HAP-1 (cell line): ENCODE results near the gene LIMD2.

Source experiments
- DNase-seq, 2 experiments: peaks; one replicate each; pipeline ENCODE4 v3.0.0-alpha.2; 2016 to 2020; ENCODE audit warnings: low spot score in 2 of 2
- H3K27me3 ChIP-seq: fragments of 250-450 bp; sonication (Bioruptor Pico); 2 replicates; pipeline ENCODE4 v1.5.1; 2020; ENCODE audit warnings: low read depth, mild to moderate bottlenecking, moderate library complexity
- H3K36me3 ChIP-seq: fragments of 250-450 bp; sonication (Bioruptor Pico); replicated peaks from 2 replicates; pipeline ENCODE4 v1.5.1; 2020; ENCODE audit warnings: mild to moderate bottlenecking
- H3K4me1 ChIP-seq: fragments of 250-450 bp; sonication (Bioruptor Pico); 2 replicates; pipeline ENCODE4 v1.5.1; 2020; ENCODE audit warnings: mild to moderate bottlenecking
- H3K4me3 ChIP-seq: fragments of 250-450 bp; sonication (Bioruptor Pico); 2 replicates; pipeline ENCODE4 v1.5.1; 2020; ENCODE audit warnings: mild to moderate bottlenecking, moderate library complexity
- H3K9me3 ChIP-seq: fragments of 250-450 bp; sonication (Bioruptor Pico); 2 replicates; pipeline ENCODE4 v1.5.1; 2020; ENCODE audit warnings: mild to moderate bottlenecking, moderate library complexity
- in situ Hi-C: fragments of 300-500 bp; cut with MboI; formaldehyde crosslinking; loops from 3 replicates; pipeline ENCODE4 v1.14.3; 2020; ENCODE audit warnings: low sequenced_read_pairs, inconsistent platforms, mixed read lengths

The LIMD2 gene

GRCh38 chr17:63652106-63652505 is 47.8 kb downstream of the LIMD2 start:
- Histone ChIP-seq H3K4me1 (peaks cover 9% of the 10 kb centered on the region), H3K4me3 (no peak overlapping the region), H3K27me3 (no peaks in the 10 kb centered on the region), H3K9me3 (no peaks in the 10 kb centered on the region), H3K36me3 (peaks cover 15% of the 10 kb centered on the region)
- in situ Hi-C loops, result no loop called here
- no peak for DNase-seq

GRCh38 chr17:63649813-63650212 is 50.1 kb downstream of the LIMD2 start:
- H3K4me3 ChIP-seq, result no peak overlapping the region
- H3K9me3 ChIP-seq, result no peaks in the 10 kb centered on the region
- in situ Hi-C loops, result no loop called here
- H3K27me3 ChIP-seq, result no peaks in the 10 kb centered on the region
- peaks cover 9% of the 10 kb centered on the region for H3K4me1 ChIP-seq
- DNase-seq, result no peak
- peaks cover 26% of the 10 kb centered on the region for H3K36me3 ChIP-seq

DNA sequence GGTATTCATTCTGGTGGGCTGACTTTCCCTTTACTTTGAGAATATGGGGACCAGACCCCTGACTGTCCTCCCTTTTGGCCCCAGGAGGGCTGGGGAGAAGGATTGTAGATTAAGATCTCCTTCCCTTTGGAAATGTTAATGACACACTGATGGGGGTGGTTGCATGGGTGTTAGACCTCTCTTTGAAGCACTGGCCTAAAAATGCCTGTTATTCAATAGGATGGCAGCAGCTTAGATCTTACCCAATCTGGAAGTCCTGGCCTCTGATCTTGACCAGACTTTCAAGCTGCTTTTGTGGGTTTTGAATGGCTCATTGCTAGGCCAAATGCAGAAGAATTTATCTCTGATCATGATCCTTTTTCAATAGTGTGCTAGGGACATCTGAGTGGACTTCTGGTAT is 52.0 kb downstream of the LIMD2 start:
- DNase-seq, result peak in 1 of 2 experiments; percentile 10
- Histone ChIP-seq H3K27me3 (no peaks in the 10 kb centered on the region), H3K4me1 (peaks cover 9% of the 10 kb centered on the region), H3K36me3 (peaks cover 18% of the 10 kb centered on the region), H3K9me3 (no peaks in the 10 kb centered on the region), H3K4me3 (no peak overlapping the region)
- in situ Hi-C loops, result no loop called here

DNA sequence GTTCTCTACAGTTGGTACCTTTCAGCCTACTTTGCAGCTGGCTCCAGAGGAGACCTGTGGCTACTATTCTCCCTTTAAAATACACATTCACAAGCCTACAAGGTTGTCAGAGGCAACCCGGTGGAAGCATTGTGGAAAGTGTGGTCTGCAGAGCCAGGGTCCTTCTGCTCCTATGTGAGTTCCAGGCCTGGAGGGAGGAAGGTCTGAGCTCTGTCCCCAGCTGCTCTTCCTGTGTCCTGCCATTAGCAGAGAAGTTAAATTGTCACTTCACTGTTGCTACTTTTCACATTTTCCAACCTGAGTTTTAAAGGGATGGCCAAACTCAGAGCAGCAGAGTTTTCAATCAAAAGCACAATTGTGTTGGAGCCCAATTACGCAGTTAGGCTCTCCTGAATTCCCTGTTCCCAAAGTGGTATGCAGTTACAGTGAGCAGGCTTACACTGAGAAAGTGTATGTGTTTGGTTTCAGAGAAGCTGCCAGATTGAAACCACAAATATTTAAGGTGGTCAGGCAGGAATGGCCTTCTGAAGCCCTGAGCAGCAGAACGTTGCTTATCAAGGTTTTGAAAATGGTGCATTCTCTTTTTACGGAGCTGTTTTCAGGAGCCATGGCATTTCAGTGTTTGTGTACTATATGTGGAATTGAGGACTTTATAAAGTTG is 52.7 kb downstream of the LIMD2 start:
- no peak for DNase-seq
- no peaks in the 10 kb centered on the region for H3K9me3 ChIP-seq
- peaks cover 9% of the 10 kb centered on the region for H3K4me1 ChIP-seq
- H3K27me3 ChIP-seq, result no peaks in the 10 kb centered on the region
- H3K4me3 ChIP-seq, result no peak overlapping the region
- H3K36me3 ChIP-seq, result peaks cover 11% of the 10 kb centered on the region; the same call in 1 of the 2 replicates
- in situ Hi-C loops, result no loop called here

GRCh38 chr17:63646488-63646806 is 53.5 kb downstream of the LIMD2 start:
- in situ Hi-C loops, result no loop called here
- H3K9me3 ChIP-seq, result no peaks in the 10 kb centered on the region
- H3K27me3 ChIP-seq, result no peaks in the 10 kb centered on the region
- H3K36me3 ChIP-seq, result peaks cover 11% of the 10 kb centered on the region; the same call in 1 of the 2 replicates
- peaks cover 9% of the 10 kb centered on the region for H3K4me1 ChIP-seq
- no peak overlapping the region for H3K4me3 ChIP-seq
- no peak for DNase-seq
